Stomach (tissue), 9 donors: ENCODE measurements around the gene RPUSD4. TPM values are rescaled to one million over a fixed set of nuclear protein-coding genes. Genes with fewer than 3 reads are reported as not detected.

Experiments used
- DNase-seq, 2 donors: peaks; one replicate each; pipeline versions ENCODE4 v3.0.0 to v3.0.0-alpha.2; 2013 to 2019
- H3K27ac ChIP-seq, 5 donors: fragments of 200-600 bp in 4 of 5; sonication (generic) in 4 of 5; one replicate each; pipeline ENCODE4 v1.5.1; 2013 to 2019; ENCODE audit warnings: mild to moderate bottlenecking in 1 of 5, moderate library complexity in 1 of 5
- H3K27me3 ChIP-seq, 3 donors: fragments of 200-600 bp; sonication (generic); one replicate each; pipeline ENCODE4 v1.5.1; 2017 to 2019; ENCODE audit warnings: mixed run types in 1 of 3
- H3K36me3 ChIP-seq, 4 donors: fragments of 200-600 bp; sonication (generic); 1 replicate in 3 of 4; 2 replicates in 1 of 4; pipeline ENCODE4 v1.5.1; 2016 to 2019
- H3K4me1 ChIP-seq, 4 donors: fragments of 200-600 bp; sonication (generic); one replicate each; pipeline ENCODE4 v1.5.1; 2016 to 2019
- H3K4me3 ChIP-seq, 4 donors: fragments of 200-600 bp; sonication (generic) in 3 of 4; one replicate each; pipeline ENCODE4 v1.5.1; 2016 to 2019; ENCODE audit warnings: mild to moderate bottlenecking in 1 of 4
- H3K9me3 ChIP-seq, 4 donors: fragments of 200-600 bp; sonication (generic); one replicate each; pipeline ENCODE4 v1.5.1; 2016 to 2019
- EP300 ChIP-seq: sonication (generic); formaldehyde crosslinking; IDR thresholded peaks from one replicate; pipeline ENCODE4 v1.6.1; 2017; ENCODE audit warnings: antibody characterized with exemption
- POLR2A ChIP-seq, 4 donors: fragments of 450-650 bp; IDR thresholded peaks; one replicate each; pipeline ENCODE4 v1.6.1; 2016; ENCODE audit warnings: antibody characterized with exemption in 4 of 4, control low read depth in 2 of 4, mild to moderate bottlenecking in 1 of 4, moderate library complexity in 1 of 4
- POLR2AphosphoS5 ChIP-seq, 3 donors: sonication (generic); formaldehyde crosslinking; IDR thresholded peaks; one replicate each; pipeline ENCODE4 v1.6.1; 2016; ENCODE audit warnings: antibody characterized with exemption in 3 of 3
- WGBS, 5 donors: extraction: QIAGEN DNeasy Blood & Tissue Kit in 3 of 5; methylation state at CpG; one replicate each; pipeline versions ENCODE4 v1.1.5 to v1.1.7; 2013 to 2018; 5-methylcytosine and 5-hydroxymethylcytosine counted together
- intact Hi-C: fragments of 100-400 bp; cut with DNase I; formaldehyde crosslinking; loops from one replicate; pipeline ENCODE4 v1.15.1; 2023; ENCODE audit warnings: low total_unique reads
- polyA plus RNA-seq, 3 donors: library from polyadenylated mRNA; stranded (reverse); fragments of 200-250 nt; gene quantifications; one replicate each; pipeline ENCODE4 v1.2.3, GENCODE V29; 2013
- total RNA-seq, 5 donors: library from RNA; depleted of rRNA; stranded (reverse); fragments of >200 nt; gene quantifications; one replicate each; pipeline versions ENCODE4 v1.1.0 to v1.2.3, GENCODE V29; 2014 to 2016
- TF ChIP-seq, protein P1 (sequence below), 7 experiments: fragments of 450-650 bp in 4 of 7; fragments of 200-600 bp in 3 of 7; sonication (generic) in 3 of 7; IDR thresholded peaks; one replicate each; pipeline ENCODE4 v1.5.1; 2016 to 2019; ENCODE audit warnings: antibody characterized with exemption in 7 of 7, control low read depth in 2 of 7, mild to moderate bottlenecking in 1 of 7
- donor health status: healthy with polysubstance abuse.
- donor health status: Bipolar disorder and iron deficiency.
- donor health status: healthy.

Gene RPUSD4
- total and polyA plus RNA-seq, 8 donors = 16.8 to 63.4 (median 25.2) TPM

DNA sequence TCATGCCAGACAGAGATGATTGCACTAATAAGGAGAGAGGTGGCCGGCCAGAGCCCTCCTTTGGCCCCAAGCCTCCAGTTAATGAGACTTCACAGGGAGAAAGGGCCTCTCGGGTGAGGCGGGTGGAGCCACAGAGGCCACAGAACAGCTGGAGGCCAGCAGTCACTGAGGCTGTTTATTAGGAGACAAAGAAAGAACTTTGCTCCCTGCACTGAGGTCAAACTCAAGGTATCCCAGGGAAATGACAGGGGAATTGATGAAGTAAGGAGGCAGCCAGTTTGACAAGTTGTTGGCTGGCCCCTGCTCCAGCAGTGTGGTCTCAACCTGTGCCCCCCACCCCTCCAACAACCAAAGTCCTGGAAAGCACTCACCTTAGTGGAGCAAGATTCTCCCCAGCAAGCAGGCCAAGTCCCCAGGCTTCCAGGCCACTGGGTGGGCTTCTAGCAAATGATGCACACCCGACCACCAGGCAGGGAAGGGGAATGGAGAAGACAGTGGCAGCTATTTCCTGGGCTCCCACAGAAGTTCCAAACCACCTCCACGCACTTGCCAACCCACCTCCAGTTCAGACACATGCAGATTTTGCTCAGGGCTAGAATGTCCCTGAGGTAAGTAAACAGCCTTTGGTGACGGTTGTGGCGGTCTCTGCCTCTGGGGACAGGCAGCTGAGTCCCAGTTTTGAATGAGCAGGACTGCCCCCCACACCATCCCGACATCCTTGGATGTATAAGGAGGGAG lies 53.2 kb downstream of the RPUSD4 start:
- intact Hi-C loops = no loop called here
- H3K4me3 ChIP-seq = no peak overlapping the region
- no peaks in the 10 kb centered on the region for H3K36me3 ChIP-seq
- no peak for DNase-seq
- 62 to 82% (median 68%) methylated on average over 7 to 8 of the region's 8 CpGs for WGBS, 5 donors
- peaks cover 0 to 4% (median 0%) of the 10 kb centered on the region in 3 donors for H3K27me3 ChIP-seq
- TF ChIP-seq POLR2AphosphoS5 (IDR thresholded peaks at IDR 0.05) = no peak
- TF ChIP-seq EP300 = no peak
- TF ChIP-seq, protein P1, sequence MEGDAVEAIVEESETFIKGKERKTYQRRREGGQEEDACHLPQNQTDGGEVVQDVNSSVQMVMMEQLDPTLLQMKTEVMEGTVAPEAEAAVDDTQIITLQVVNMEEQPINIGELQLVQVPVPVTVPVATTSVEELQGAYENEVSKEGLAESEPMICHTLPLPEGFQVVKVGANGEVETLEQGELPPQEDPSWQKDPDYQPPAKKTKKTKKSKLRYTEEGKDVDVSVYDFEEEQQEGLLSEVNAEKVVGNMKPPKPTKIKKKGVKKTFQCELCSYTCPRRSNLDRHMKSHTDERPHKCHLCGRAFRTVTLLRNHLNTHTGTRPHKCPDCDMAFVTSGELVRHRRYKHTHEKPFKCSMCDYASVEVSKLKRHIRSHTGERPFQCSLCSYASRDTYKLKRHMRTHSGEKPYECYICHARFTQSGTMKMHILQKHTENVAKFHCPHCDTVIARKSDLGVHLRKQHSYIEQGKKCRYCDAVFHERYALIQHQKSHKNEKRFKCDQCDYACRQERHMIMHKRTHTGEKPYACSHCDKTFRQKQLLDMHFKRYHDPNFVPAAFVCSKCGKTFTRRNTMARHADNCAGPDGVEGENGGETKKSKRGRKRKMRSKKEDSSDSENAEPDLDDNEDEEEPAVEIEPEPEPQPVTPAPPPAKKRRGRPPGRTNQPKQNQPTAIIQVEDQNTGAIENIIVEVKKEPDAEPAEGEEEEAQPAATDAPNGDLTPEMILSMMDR (IDR thresholded peaks at IDR 0.05) = no peak
- TF ChIP-seq POLR2A (IDR thresholded peaks at IDR 0.05) = no peak
- no peaks in the 10 kb centered on the region for H3K9me3 ChIP-seq
- H3K27ac ChIP-seq = no peak overlapping the region
- H3K4me1 ChIP-seq = peaks cover 0 to 11% (median 2%) of the 10 kb centered on the region in 4 donors

DNA sequence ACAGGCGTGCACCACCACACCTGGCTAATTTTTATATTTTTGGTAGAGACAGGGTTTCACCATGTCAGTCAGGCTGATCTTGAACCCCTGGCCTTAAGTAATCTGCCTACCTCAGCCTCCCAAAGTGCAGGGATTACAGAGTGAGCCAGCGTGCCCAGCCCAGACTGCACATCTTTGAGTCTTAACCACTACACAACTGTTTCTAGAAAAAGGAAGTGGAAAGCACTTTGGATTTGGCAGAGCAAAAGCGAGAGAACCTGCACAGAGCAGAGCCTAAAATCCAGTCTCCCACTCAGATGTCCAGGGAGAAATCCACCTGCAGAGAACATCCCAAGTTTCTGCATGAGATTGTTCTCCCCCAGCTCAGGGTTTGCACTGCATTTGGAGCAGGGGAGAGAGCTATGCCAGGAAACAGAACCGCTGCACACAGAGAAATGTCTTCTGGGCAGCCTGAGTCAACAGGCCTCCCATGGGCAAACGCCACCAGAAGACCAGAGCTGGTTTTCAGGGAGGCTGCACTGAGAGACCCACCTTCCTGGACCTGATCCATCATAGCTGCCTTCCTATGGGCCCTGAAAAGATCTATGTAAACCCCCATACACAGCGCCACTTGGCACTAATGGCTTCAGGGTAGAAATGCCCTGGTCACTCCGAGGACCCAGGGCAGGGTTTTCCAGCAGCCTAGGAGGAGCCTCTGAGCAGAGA lies 54.0 kb downstream of the RPUSD4 start:
- intact Hi-C loops = no loop called here
- 79 to 89% (median 82%) methylated on average over 7 of the region's 7 CpGs for WGBS, 5 donors
- no peak overlapping the region for H3K27ac ChIP-seq
- peaks cover 0 to 3% (median under 1%) of the 10 kb centered on the region in 4 donors for H3K4me1 ChIP-seq
- no peak overlapping the region for H3K4me3 ChIP-seq
- H3K27me3 ChIP-seq = peaks cover 0 to 4% (median 0%) of the 10 kb centered on the region in 3 donors
- H3K36me3 ChIP-seq = no peaks in the 10 kb centered on the region
- no peaks in the 10 kb centered on the region for H3K9me3 ChIP-seq
- no peak for DNase-seq
- TF ChIP-seq EP300 (no peak), POLR2A (IDR thresholded peaks at IDR 0.05) (no peak), POLR2AphosphoS5 (IDR thresholded peaks at IDR 0.05) (no peak)
- TF ChIP-seq, protein P1 (IDR thresholded peaks at IDR 0.05) = no peak

DNA sequence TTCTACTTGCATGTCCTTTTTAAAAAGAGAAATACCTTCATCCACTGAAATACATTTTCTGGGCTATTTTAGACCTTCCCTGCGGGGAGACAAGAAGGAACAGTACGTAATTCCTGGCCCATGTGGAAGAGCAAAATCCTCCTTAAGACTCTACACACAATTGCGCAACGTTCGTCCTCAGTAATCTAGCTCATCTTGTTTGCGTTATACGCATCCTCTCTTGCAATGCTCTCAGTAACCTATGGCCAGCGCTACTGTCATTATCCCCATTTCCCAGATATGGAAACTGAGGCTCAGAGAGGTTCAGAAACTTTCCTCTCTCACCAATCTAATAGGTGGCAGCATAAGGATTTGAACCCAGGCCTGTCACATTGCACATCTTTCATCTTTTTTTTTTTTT lies 54.6 kb downstream of the RPUSD4 start:
- Histone ChIP-seq H3K36me3 (no peaks in the 10 kb centered on the region), H3K4me1 (no peaks in the 10 kb centered on the region), H3K27ac (no peak overlapping the region), H3K9me3 (no peaks in the 10 kb centered on the region), H3K4me3 (no peak overlapping the region), H3K27me3 (peaks cover 0 to 4% (median 0%) of the 10 kb centered on the region in 3 donors)
- intact Hi-C loops = no loop called here
- DNase-seq = no peak
- WGBS, 5 donors = 79 to 91% (median 86%) methylated on average over 8 of the region's 8 CpGs
- TF ChIP-seq POLR2A (IDR thresholded peaks at IDR 0.05) (no peak), POLR2AphosphoS5 (IDR thresholded peaks at IDR 0.05) (no peak), EP300 (no peak)
- TF ChIP-seq, protein P1 (IDR thresholded peaks at IDR 0.05) = no peak

DNA sequence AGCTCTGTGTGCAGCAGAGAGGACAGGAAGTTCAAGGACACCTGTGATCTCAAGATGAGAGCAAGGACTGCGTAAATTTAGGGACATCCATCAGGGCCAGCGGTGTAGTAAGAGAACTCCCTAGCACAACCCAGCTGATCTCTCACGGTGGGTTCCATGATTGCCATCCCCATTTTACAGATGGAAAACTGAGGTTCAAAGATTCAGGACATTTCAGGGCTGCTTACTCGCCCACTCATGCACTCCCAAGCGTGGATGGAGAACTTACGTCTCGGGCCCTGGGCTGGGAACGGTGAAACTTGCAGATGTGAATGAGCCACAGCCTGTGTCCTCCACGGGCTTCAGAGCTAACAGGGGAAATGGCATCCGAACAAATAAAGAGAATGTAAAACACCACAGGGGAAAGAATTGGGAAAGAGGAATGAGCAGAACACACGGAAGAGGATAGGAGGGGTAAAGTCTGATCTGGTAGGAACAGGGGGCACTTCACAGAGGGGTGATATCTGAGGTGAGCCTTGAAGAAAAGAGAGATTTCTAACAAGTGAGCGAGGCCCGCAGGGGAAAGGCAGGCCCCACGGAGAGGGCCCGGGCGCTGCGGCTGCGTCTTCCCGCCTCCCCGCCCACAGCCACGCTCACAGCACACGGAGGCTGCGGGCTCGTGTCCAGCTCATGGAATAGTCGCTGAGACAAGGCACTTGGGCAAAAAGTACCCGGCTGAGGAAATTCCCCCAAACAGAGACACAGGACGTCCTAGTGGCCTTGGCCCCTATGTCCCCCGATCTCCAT lies 55.9 kb downstream of the RPUSD4 start:
- no peak for DNase-seq
- intact Hi-C loops = no loop called here
- Histone ChIP-seq H3K9me3 (no peaks in the 10 kb centered on the region), H3K4me3 (no peak overlapping the region), H3K36me3 (no peaks in the 10 kb centered on the region), H3K4me1 (no peaks in the 10 kb centered on the region), H3K27me3 (peaks cover 0 to 9% (median 0%) of the 10 kb centered on the region in 3 donors), H3K27ac (no peak overlapping the region)
- TF ChIP-seq POLR2AphosphoS5 (IDR thresholded peaks at IDR 0.05) (no peak), POLR2A (IDR thresholded peaks at IDR 0.05) (no peak), EP300 (no peak)
- TF ChIP-seq, protein P1 (IDR thresholded peaks at IDR 0.05) = no peak
- WGBS, 5 donors = 87 to 95% (median 91%) methylated on average over 27 to 28 of the region's 28 CpGs
